GM12874 (cell line): ENCODE results near the gene DLL1.

Source experiments
- TF ChIP-seq, protein P1 (sequence below): IDR thresholded peaks from 2 replicates; pipeline ENCODE4 v1.5.1; 2011; ENCODE audit warnings: low read depth, mild to moderate bottlenecking, control low read depth, low read length, moderate library complexity; ENCODE audit not compliant: insufficient read depth

DLL1 gene

DNA sequence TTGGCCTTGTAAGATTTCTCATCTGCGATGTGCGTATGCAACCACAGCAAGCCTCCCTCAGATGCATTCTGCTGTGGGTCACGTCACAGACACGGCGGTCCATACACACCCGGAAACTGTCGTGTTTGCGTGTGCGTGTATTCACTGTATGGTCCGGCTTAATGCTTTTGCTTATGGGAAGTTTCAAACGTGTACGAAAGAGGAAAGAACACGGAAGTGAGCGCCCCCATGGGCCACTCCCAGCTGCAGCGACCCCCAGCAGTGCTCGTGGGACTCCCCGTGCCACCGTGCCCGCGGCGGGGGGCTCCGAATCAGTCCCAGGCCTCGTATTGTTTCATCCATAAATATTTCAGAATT is 10.2 kb downstream of the DLL1 start:
- TF ChIP-seq, protein P1, sequence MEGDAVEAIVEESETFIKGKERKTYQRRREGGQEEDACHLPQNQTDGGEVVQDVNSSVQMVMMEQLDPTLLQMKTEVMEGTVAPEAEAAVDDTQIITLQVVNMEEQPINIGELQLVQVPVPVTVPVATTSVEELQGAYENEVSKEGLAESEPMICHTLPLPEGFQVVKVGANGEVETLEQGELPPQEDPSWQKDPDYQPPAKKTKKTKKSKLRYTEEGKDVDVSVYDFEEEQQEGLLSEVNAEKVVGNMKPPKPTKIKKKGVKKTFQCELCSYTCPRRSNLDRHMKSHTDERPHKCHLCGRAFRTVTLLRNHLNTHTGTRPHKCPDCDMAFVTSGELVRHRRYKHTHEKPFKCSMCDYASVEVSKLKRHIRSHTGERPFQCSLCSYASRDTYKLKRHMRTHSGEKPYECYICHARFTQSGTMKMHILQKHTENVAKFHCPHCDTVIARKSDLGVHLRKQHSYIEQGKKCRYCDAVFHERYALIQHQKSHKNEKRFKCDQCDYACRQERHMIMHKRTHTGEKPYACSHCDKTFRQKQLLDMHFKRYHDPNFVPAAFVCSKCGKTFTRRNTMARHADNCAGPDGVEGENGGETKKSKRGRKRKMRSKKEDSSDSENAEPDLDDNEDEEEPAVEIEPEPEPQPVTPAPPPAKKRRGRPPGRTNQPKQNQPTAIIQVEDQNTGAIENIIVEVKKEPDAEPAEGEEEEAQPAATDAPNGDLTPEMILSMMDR, result no peak

DNA sequence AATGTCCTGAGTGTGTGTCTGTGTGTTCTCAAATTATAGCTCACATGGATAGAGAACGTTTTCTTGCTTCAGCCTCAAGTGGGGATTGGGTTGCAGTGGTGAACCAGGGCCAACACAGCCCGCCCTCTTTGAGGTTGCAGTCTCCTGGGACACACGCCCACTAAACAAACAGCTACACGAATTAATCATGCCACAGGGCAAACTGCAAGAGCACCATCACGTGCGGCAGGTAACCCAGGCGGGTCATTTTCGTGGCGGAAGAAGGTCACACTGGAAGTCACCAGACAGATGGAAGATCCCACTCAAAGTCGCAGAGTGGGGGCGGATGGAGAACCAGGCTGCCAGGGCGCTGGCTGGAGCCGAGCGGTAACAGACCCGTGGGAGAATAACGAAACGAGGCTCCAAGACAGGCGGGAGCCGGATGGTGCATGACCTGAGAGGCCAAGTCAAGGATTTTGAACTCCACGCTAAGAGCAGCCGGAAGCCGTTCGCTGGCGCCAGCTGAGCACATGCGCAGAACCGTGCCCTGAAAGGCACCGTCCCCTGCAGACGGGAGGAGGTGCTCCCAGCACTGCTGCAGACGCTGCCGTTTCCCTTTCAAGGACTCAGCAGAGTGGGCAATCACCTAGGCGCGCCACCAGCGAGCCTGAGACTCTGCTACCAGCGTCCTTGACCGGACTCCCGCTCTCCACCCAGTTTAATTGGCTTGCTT is 10.7 kb downstream of the DLL1 start:
- TF ChIP-seq, protein P1, result no peak

DNA sequence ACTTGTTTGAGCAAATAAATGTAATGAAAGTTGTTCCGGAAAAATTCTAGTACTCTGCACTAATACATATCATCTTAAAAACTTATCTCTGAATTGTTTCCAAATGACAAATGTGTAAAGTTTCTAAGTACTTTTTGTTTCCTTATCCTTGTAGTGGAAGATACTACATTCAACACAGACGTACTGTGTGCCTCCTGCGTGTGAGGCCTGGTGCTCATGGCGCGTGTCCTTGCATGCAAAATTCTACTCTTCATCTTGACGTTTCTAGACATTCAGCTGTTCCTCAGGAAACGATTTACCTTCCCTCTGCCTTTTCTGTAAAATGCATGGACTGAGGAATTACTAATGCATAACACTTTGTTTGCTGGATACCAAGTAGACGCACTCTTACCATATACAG is 11.5 kb downstream of the DLL1 start:
- TF ChIP-seq, protein P1, result no peak

DNA sequence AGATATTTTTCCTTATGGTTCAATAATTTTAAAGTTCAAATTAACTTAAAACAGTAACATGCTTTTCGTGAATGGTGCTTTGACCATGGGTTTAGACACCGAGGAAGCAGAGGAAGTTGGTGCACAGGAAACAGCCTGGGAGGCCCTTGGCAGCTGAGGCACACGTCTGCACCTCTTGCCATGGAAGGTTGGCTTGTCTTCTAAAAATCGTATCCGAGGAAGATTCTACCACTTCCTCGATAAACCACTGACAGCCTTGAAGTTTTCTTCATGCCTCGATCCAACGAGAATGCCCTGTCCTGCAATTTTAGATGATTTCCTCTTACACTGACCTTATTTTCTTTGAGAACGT is 12.2 kb downstream of the DLL1 start:
- TF ChIP-seq, protein P1, result no peak

DNA sequence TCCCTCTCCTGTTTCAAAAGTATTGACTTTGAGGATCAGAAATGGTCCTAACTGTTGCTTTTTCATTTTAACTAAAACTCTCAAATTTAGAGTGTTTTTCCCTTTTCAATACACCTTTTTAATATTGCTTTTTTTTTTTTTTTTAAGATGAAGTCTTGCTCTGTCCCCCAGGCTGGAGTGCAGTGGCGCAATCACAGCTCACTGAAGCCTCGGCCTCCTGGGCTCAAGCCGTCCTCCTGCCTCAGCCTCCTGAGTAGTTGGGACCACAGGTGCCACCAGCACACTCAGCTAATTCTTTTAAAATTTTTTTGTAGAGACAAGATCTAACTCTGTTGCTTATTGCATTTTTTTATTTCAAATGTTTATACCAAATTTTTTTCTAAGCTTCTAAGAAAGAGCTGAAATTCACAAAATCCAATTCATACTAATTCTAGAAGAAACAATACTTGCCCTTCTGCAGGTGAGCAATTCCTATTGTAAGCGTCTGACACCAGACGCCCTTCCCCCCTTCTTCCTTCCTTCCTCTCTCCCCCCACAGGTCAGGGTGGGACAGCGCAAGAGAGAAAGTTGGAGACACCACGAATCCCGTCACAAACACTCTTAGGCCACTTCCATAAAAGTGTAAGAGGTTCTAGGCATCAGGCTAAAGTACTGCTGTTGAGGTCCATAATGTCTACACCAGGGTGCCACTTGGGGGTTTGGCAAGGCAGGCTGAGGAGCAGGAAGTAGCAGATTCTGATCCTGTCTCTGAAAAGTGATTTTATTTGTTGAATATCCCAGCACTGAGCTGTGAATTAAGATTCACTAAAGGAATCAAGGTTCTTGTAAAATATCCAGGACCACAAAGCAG is 12.8 kb downstream of the DLL1 start:
- TF ChIP-seq, protein P1, result no peak

DNA sequence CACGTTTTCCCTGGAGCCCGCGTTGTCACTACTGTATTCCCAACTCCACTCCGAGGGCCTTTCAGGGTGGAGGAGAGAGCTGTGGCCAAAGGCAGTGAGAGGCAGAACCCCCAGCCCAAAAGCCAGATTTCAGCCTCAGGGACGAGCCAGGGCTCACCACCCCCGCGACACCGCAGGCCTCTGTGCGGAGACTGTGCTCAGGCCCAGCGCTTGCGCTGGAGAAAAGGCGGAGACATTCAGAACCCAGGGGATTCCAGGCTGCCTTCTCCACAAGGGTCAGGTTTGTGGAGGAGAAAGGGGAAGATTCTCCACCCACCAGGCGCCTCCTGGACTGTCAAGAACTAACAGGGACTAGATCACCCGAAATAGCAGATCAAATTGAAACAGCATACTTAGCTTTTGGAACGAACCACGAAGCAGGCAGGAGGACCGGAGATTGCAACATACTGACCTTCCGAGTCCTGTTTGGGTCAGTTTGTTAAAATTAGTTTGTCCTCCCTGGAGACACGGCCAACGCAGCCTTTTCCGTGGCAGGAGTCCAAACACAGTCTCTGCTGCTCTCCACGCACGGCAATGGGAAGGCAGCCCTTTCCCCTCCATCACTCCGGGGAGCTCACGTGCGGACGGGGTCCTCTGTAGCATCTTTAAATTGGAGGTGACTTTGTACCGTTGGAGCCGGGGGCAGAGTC is 14.4 kb downstream of the DLL1 start:
- TF ChIP-seq, protein P1, result no peak
